CMK (cell line): ENCODE measurements around the gene CCDC68.

ENCODE experiments used
- DNase-seq: peaks from one replicate; pipeline ENCODE4 v3.0.0-alpha.2; 2010; ENCODE audit warnings: low read depth

Gene CCDC68

DNA sequence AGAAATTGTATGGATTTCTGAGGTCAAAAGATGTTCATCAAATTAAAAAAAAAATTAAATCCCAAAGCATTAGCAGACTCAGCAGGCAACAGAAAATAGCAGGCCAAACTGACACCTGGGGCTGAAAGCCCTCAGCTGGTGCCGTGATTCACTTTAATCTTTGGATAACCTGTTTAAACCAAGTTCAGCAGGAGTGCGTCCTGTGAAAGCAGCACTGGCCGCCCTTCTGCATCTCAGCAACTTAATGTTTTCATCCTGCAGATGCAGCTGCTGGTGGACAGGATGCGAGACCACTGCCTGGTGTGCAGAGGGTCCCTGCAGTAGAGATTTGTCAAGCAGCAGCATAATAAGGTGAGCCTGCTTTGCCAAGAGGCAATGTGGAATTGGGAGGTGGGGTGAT, 41.2 kb downstream of the CCDC68 start:
- DNase-seq, result no peak

DNA sequence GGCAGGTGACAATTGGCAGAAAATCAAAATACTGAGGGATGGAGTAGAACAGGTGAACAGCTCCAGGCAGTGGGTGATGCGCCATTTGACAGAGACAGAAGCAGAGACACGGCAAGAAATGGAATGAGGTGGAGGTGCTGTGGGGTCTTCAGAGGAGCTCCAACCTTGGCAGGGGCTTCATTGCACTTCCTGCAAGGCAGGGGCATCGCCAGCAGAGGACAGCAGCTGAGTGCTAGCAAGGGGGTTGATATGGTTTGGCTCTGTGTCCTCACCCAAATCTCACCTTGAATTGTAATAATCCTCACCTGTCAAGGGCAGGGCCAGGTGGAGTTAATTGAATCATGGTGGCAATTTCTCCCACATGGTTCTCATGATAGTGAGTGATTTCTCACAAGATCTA, 42.8 kb downstream of the CCDC68 start:
- DNase-seq, result no peak

DNA sequence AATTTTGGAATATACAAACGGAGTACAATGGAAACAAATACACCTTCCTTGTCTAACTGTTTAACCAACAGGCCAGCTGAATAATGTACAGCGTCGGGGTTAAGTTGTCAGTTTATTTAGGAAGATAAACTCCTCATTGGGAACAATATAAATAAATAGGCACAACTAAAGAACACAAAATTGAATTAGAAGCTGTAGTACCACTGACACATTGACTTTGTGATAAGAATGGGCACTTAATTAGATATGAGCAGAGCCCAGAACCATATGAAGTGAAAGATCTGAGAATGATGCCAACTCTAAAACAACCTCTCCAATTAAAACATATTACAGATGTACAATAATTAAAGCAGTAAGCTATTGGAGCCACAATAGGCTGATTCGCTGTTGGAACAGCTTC, 44.4 kb downstream of the CCDC68 start:
- DNase-seq, result no peak

DNA sequence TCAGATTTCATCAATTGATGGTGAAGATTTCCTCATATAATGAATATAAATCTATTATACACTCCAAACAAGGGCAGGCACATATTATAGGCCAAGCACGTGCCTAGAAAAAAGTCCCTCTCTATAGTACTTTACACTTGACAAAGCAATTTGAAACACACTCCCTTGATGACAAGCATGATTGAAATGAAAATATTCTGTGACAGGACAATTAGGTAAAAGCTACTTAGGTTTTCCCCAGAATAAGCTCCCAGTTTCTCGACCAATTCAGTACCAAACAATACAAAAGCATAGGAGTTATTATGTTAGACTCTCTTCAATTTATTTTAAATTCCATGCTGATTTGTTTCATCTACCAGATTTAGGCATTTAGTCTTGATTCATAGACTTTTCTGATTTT, 47.7 kb downstream of the CCDC68 start:
- DNase-seq, result no peak

DNA sequence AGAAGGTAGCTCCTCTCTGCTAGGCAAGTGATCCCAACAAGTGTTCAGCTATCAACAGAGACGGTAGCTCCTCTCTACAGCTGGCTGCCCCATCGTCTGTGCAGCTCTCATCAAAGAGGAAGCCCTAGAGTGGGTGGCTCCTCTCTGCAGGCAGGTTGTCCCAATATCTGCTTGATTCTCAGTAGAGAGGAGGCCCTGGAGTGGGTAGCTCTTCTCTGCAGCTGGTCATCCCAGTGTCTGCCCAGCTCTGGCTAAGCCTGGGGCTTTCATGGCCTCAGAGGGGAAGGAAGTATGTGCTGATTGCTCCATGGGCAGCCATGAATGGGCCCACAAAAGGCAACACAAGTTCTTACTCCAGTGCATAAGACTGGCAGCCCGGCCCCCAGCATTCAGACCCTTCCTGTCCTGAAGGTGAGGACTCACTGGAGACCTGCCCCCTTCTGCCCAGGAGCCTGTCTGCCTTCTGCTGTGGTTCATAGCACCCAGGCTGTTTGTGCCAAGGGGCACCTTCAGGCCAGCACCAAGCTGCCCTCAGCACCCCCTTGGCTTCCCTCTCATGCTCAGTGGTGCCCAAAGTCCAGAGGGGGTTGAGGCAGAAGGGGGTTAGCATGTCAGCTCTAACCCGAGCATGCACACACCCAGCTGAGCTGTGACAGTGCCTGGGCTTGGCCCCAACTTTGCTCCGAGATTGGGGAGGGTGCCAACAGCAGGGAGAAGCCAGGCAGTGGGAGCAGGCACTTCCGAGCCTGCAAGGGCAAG, 48.9 kb downstream of the CCDC68 start:
- no peak for DNase-seq

DNA sequence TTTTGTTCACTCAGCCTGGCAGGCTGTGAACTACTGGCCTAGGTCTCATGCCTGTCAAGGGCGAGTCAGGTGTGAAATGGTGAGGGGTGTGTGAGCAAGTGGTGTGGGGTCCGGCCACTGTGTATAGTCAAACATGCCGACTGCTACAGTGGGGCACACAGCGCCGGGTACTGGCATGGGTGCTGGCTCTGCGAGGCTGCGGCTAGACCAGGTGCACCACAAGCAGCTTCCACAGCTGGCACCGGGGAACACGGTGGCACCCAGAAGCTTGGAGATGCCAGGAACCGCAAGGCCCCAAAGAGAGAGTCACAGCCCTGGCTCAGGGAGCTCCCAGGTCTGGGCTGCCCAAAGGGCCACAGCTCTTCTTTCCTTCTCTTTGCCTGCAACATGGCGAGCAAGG, 49.7 kb downstream of the CCDC68 start:
- no peak for DNase-seq

DNA sequence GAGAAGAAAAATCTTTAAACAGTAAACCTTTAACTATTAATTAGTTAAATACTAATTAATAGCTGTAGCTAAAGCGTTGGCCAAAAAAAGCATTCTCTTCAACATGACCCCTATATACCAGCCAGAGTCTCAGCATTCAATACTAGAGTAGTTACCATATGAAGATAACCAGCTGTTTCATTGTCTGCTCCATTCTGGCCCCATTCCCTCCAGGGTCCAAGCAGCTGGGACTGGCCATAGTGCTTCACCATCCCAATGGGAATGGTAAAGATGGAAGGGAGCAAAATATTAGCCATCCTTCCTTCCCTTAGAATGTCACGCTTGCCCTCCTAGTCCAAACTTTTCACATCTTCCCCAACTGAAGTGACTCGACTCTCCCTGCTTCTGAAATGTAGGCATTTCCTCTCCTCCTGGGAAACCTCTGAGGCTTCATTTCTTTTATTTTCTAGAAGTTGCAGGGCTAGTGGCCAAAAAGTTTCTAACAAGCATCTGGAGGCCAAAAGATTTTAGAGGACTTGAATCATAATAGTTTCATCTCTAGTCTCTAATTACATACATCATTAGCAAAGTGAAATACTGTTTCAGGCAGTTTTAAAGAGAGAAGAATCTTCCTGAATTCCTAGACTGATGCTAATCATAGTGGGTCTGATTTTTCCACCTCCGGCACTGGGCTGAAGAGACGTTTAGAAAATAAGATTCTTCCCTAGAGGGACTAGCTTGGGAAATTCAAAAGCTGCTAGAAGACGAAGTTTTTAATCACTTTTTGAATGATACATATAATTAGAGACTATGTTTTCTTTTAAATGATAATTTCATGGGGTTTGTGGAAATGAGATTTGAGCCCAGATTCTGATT, 52.7 kb downstream of the CCDC68 start:
- no peak for DNase-seq

DNA sequence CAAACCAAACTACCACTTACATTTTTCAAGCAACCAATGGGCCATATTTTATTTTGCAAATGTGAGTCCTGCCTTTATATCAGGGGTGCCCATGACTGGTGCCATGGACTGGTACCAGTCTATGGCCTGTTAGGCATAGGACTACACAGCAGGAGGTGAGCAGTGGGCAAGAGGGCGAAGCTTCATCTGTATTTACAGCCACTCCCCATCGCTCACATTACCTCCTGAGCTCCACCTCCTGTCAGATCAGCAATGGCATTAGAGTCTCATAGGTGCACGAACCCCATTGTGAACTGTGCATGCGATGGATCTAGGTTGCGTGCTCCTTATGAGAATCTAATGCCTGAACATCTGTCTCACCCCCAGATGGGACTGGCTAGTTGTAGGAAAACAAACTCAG, 53.6 kb downstream of the CCDC68 start:
- DNase-seq, result no peak

DNA sequence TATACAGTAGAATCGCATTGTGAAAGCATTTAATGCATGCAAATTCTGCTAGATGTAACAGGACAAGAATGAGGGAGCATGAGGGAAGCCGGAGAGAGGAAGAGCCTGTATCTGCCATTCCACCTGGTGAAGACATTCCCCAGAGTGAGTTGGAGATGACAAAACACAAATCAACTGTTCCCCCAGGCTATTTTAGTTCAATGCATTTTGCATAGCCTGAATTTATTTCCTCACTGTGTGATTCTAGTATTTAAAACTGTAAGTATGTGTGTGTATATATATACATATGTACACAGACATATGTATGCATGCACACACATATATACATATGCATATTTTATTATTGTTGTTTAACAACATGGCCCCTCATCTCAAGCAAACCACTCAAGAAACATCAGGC, 54.7 kb downstream of the CCDC68 start:
- no peak for DNase-seq

DNA sequence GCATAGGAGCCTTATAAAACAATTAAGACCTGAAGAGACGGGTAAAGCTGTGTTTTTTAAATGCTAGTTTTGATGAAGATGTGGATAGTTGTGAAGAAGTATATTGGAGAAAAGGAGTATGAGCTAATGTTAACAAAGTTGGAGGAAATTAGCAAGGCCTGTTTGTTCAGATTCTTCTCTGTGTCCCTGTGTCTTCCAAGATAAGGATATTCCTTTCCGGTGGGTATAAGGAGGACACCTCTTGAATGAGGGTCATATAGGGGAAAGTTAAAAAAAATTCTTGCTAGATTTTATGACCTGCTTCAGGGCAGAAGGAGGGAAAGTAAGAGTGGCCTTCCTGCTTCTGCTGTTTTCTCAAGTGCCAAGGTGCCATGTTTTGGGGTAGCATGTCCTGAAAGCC, 59.0 kb downstream of the CCDC68 start:
- DNase-seq, result peak; percentile 32

DNA sequence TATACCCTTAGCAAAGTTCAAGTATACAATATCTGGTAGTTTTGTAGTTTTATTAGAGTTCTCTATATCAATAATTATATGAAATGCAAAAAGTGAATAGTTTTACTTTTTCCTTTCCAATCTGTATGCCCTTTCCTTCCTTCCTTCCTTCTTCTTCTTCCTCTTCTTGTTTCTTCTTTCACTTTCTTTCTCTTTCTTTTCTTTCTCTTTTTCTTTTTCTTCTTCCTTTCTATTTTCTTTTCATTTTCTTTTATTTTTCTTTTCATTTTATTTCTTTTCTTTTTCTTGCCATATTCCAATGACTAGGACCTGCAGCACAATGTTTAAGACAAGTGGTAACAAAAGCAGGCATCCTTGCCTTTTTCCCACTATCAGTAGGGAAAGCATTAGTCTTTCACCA, 59.8 kb downstream of the CCDC68 start:
- no peak for DNase-seq

DNA sequence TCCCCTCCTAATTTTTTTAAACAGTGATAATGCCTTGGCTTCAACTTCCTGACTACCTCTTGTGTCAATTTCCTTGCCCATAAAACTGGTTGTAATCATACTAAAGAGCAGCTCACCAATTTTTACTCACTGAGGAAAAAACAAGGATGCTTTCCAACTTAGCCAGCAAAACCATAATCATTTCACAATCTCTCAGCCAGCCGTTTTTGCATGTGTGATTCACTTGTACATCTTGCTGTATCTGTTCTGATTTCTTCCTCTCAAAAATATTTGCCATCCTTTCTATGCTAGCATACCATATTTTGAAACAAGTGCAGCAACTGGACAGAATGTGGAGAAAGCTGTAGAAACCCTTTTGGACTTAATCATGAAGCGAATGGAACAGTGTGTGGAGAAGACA, 70.3 kb downstream of the CCDC68 start:
- DNase-seq, result no peak

DNA sequence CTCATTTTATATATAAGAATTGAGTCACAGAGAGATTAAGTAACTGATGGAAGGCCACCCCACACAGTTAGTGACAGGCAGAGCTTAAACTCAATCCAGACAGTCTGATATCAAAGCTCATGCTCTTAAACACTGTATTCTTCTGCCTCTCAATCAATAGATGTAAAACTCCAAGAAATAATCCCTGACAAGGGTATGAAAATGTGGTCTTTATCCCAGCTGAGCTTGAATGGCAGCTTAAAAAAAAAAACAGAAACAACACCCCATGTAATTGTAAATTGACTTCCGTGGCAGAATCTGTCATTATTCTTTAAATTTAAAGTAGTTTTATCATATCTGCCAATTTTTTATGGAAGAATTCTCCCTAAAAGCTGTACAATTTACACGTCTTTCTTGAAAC, 70.9 kb downstream of the CCDC68 start:
- no peak for DNase-seq

DNA sequence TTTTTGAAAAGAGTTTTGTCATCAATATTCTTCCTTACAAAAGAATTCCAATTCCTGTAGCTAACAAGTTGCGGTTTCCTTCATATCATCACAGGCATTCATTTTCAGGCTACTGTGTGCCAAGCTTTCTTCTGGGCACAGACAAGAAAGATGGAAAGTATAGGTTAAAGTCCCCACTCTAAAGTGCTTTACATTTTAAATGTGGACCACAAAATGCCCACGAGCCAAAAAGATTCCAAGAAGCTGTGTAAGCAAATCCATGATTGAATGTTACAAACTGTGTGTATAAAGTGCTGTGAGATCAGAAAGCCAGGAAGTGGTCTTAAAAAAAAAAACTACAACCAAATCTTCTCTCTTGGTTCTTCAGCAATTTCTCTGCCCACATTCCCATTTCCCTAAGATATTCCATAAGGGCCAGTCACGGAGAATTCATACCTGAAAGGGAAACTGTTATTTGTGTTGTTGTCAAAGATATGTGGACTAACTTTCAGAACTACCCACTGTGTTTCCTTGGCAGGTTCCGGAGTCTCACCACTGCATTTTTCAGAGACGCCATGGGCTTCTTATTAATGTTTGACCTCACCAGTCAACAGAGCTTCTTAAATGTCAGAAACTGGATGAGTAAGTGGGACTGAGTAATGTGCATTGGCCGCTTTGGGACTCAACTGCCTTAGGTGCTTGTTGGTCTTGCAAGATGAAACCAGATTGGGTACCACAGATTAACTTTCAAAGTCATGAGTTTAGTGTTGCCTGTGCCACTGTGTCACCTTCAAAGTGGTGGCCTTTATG, 75.3 kb downstream of the CCDC68 start:
- no peak for DNase-seq

DNA sequence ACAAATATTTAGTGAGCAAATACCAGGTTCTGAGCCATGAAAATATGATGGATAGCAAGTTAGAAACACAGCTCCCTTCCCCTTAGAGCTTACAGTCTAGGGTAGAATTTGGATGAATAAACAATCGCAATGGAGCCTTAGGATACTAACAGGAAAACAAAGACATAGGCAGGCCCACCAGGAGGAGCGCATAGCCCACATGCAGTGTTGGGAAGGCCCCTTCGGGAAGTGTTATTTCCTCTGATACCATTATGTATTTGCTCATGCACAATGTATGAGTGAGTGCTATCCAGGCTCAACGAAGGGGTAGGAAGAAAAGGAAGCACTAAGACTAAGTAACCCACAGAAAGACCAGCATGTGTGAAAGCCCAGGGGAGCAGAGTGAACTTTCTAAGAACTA, 76.9 kb downstream of the CCDC68 start:
- no peak for DNase-seq

DNA sequence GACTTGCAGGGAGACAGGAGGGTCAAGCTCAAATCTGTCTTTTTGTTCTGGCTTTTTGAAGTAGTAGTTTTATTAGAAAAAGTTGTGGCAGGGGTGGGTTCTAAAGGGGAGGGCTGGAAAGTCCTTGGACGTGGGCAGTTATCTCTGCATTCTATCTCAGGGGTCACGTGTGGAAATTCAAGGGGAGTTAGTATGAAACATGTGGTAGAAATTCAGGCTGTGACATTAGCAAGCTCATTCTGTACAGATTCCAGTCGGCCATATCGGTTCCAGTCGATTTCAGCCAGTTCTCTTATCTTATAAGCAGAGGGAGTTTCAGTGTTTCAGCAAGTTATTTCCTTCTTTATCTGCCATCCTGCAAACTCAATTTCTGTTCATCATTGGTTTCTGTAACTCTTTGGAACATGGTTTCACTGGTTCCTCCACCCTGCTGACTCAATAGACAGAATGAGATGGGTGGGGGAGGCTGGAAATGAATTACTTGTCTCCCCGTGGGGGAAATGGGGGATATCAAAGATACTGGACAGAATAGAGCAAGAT, 78.0 kb downstream of the CCDC68 start:
- no peak for DNase-seq

DNA sequence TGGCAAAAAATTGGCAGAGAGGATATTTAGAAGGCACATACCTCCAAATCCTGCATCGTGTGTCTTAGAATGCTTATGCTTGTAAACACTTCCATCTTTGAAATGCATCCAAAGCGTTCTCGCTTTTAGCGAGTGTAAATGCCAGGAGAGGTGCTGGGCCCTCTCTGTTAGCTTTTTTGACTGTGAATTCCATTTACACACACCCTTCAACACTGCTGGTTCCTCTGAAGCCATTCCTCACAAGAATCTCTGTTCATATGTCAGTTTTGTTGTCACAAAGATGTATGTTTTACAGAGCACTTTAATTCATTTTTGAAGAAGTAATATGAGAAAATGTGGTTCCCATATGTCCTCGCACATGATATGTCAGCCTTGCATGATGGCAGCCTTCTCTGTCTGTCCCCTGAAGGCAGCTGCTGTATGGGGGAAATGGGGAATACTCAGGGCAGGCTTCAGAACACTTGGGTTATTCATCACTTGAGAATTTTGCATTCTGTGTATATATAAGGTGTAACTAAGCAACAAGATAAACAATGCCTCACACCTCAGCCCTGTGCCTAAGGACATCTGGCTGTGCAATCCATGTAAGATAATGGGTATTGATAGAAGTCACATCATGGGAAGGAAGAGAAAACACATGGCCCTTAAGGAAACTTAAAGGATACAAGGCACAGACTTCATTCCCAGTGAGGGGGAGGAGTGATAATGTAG, 78.7 kb downstream of the CCDC68 start:
- DNase-seq, result no peak

DNA sequence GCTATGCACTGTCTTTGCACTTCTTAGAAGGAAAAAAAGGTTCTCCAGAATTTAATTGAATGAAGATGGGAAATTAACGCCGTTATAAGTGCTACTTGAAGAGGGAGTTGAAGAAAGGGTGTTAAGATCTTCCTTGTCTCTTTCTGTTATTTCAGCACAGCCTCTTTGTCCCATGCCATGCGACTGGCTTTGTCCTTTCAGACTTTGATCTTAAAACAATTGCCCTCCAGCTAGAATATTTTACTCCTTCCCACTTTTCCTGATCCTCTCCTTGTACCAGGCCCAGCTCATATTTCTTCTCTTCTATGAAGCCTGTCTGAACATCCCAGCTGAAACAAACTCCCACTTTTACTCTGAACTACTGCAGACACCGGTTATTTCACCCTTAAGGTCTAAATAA, 79.6 kb downstream of the CCDC68 start:
- DNase-seq, result no peak

DNA sequence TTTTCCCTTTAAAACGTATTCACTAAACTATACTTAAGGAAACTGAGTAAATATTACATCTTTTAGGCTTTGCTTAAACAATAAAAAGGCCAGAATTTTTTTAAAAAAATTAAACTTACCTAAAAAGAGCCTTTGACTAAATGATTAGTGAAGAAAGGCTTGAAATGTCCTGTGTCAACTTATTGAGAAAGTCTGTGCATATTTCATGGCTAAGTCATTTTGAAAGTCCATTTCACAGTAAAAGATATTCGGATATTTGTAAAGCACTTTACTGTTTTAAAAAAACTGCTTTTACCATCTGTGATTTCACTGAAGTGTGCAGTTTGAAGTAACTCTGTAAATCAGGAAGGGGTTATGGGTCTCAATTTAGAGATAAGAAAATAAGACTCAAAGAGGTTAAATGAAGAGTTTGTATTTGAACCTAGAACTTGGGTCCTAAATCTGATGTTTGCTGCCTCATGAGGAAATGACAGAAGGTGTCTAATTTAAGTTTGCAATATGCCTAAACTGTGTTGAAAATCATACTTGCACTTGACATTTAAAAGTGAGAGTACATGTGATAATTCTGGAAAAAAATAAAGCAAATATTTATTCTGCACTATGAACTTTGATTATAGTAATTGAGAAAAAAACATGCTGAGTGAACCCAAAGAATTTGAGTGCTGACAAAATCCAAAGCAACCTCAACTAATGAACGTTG, 80.5 kb downstream of the CCDC68 start:
- DNase-seq, result no peak

DNA sequence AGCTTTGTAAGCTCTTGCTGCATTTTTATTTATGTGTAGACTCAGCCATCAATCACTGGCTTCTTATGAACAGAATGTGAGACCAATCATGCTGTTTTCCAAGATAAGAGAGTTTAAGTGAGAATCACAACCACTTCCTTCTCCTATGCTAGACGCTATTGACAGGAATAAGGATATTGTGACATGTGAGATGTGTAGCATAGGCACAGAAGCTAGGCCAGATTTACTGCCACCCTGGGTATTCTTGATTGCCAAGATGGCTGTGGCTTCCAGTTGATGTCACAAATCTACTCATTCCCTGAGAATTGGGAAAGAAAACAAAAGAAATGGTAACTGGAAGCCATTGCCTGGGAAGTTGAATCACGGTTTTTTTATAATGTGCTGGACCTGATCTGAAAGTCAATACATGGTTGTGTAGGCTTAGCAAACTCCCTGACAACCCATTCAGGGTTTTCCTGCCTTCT, 81.1 kb downstream of the CCDC68 start:
- peak; percentile 78 for DNase-seq

DNA sequence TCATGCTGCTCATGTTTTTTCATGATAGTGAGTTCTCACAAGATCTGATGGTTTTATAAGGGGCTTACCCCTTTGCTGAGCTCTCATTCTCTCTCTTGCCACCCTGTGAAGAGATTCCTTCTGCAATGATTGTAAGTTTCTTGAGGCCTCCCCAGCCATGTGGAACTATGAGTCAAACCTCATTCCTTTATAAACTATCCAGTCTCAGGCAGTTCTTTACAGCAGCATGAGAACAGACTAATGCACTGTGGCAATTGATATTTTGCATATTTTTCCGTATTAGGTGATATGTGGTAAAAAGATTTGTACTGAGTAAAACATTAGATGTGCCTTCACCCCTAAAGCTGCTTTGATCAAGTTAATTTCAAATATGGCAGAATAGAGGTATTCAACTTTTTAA, 82.2 kb downstream of the CCDC68 start:
- DNase-seq, result no peak
